GM21619 (cell line): ENCODE results near the gene SERPINA7.
"Not testable (repeated sequence)": the region's sequence is repeated elsewhere in the genome, so short reads cannot be mapped to it uniquely, and the experiment has no call there.

Source experiments
- ATAC-seq: cut with Tn5 transposase; IDR thresholded peaks from one replicate; pipeline ENCODE4 v1.9.1; 2021; ENCODE audit not compliant: unreplicated experiment

Gene SERPINA7

GRCh38 chrX:106038625-106039024, at the start of gene SERPINA7:
Gene SERPINA7, minus strand, starts transcription at chrX:106038727. Its CDS starts 1,669 bp downstream, at chrX:106037058.
- no peak for ATAC-seq

GRCh38 chrX:106069048-106069447, 30.5 kb upstream of the SERPINA7 start:
- ATAC-seq = no peak

GRCh38 chrX:106050054-106050453, 11.5 kb upstream of the SERPINA7 start:
- no peak for ATAC-seq

- ATAC-seq = no peak
Observed at GRCh38 chrX:106042296-106042695, 3.8 kb upstream of the SERPINA7 start.

GRCh38 chrX:106040861-106041260, 2.3 kb upstream of the SERPINA7 start:
- no peak for ATAC-seq

- ATAC-seq = no peak
Observed at GRCh38 chrX:106039920-106040319, 1.4 kb upstream of the SERPINA7 start.

- ATAC-seq = no peak
Observed at GRCh38 chrX:106037835-106038473, 573 bp downstream of the SERPINA7 start.

- ATAC-seq = no peak
Observed at GRCh38 chrX:106036716-106037115, 1.8 kb downstream of the SERPINA7 start.

GRCh38 chrX:106035064-106035463, 3.5 kb downstream of the SERPINA7 start:
- no peak for ATAC-seq

GRCh38 chrX:106023947-106024346, 14.6 kb downstream of the SERPINA7 start:
- no peak for ATAC-seq

GRCh38 chrX:106022238-106022637, 16.3 kb downstream of the SERPINA7 start:
- no peak for ATAC-seq

- ATAC-seq = no peak
Observed at GRCh38 chrX:106014119-106014775, 24.3 kb downstream of the SERPINA7 start.

GRCh38 chrX:106009145-106009544, 29.4 kb downstream of the SERPINA7 start:
- no peak for ATAC-seq

GRCh38 chrX:106007815-106008214, 30.7 kb downstream of the SERPINA7 start:
- ATAC-seq = no peak

- no peak for ATAC-seq
Observed at GRCh38 chrX:106005684-106006083, 32.8 kb downstream of the SERPINA7 start.

- ATAC-seq = not testable (repeated sequence)
Observed at GRCh38 chrX:106000609-106001008, 37.9 kb downstream of the SERPINA7 start.

GRCh38 chrX:106000203-106000602, 38.3 kb downstream of the SERPINA7 start:
- ATAC-seq = no peak

GRCh38 chrX:105999294-105999693, 39.2 kb downstream of the SERPINA7 start:
- no peak for ATAC-seq

- not testable (repeated sequence) for ATAC-seq
Observed at GRCh38 chrX:105988487-105988886, 50.0 kb downstream of the SERPINA7 start.
